GM23338 (cell line): ENCODE results near the gene TENM4. TPM values are rescaled to one million over a fixed set of nuclear protein-coding genes. Genes with fewer than 3 reads are reported as not detected.

ENCODE experiments used
- ATAC-seq: fragments of 200-7000 bp; cut with Tn5 transposase; 3 replicates; pipeline ENCODE4 v1.9.1; 2020
- DNase-seq: peaks from one replicate; pipeline ENCODE4 v3.0.0-alpha.2; 2015; ENCODE audit warnings: low spot score
- H2AFZ ChIP-seq: fragments of 200-600 bp; sonication (generic); 2 replicates; pipeline ENCODE4 v1.8.0; 2016; ENCODE audit warnings: antibody characterized with exemption, mild to moderate bottlenecking, moderate library complexity
- H3F3A ChIP-seq: fragments of 200-600 bp; sonication (generic); replicated peaks from 2 replicates; pipeline ENCODE4 v1.8.0; 2017; ENCODE audit warnings: antibody characterized with exemption, mixed run types, low read depth
- H3K27ac ChIP-seq: fragments of 200-600 bp; sonication (generic); 2 replicates; pipeline ENCODE4 v1.6.1; 2016; ENCODE audit warnings: low read depth
- H3K27me3 ChIP-seq: fragments of 200-600 bp; sonication (generic); 2 replicates; pipeline ENCODE4 v1.8.0; 2016; ENCODE audit warnings: mild to moderate bottlenecking, mixed run types, moderate library complexity; ENCODE audit not compliant: insufficient read depth
- H3K36me3 ChIP-seq: fragments of 200-600 bp; sonication (generic); 2 replicates; pipeline ENCODE4 v1.8.0; 2016; ENCODE audit warnings: mild to moderate bottlenecking; ENCODE audit not compliant: insufficient read depth
- H3K4me1 ChIP-seq: fragments of 200-600 bp; sonication (generic); 2 replicates; pipeline ENCODE4 v1.8.0; 2016; ENCODE audit warnings: mild to moderate bottlenecking, moderate library complexity; ENCODE audit not compliant: insufficient read depth
- H3K4me2 ChIP-seq: fragments of 200-600 bp; sonication (generic); 2 replicates; pipeline ENCODE4 v1.7.1; 2017; ENCODE audit warnings: mixed run types
- H3K4me3 ChIP-seq: fragments of 200-600 bp; sonication (generic); 2 replicates; pipeline ENCODE4 v1.6.1; 2016; ENCODE audit warnings: mixed run types
- H3K79me2 ChIP-seq: fragments of 200-600 bp; sonication (generic); replicated peaks from 2 replicates; pipeline ENCODE4 v1.8.0; 2017; ENCODE audit warnings: mild to moderate bottlenecking; ENCODE audit not compliant: insufficient read depth
- H3K9me2 ChIP-seq: fragments of 200-600 bp; sonication (generic); 2 replicates; pipeline ENCODE4 v1.8.0; 2017; ENCODE audit not compliant: insufficient read depth
- H4K20me1 ChIP-seq: fragments of 200-600 bp; sonication (generic); replicated peaks from 2 replicates; pipeline ENCODE4 v1.8.0; 2017; ENCODE audit warnings: mild to moderate bottlenecking; ENCODE audit not compliant: insufficient read depth
- H3K27ac Mint-ChIP-seq: 2 replicates; pipeline ENCODE4 v1.8.0; 2020; ENCODE audit warnings: inconsistent platforms, mild to moderate bottlenecking, moderate library complexity, mixed read lengths
- H3K27me3 Mint-ChIP-seq: 3 replicates; pipeline ENCODE4 v1.8.0; 2022; ENCODE audit warnings: low read depth, mild to moderate bottlenecking, moderate library complexity, mixed read lengths, inconsistent platforms; ENCODE audit not compliant: insufficient read depth, poor library complexity
- H3K36me3 Mint-ChIP-seq: 3 replicates; pipeline ENCODE4 v1.8.0; 2021; ENCODE audit warnings: low read depth, mild to moderate bottlenecking, inconsistent platforms, moderate library complexity, mixed read lengths
- H3K4me1 Mint-ChIP-seq: 3 replicates; pipeline ENCODE4 v1.8.0; 2020; ENCODE audit warnings: mild to moderate bottlenecking, inconsistent platforms, mixed read lengths
- H3K4me3 Mint-ChIP-seq: 3 replicates; pipeline ENCODE4 v1.8.0; 2021; ENCODE audit warnings: moderate library complexity, mild to moderate bottlenecking, inconsistent platforms, mixed read lengths
- H3K9me3 Mint-ChIP-seq: 3 replicates; pipeline ENCODE4 v1.8.0; 2020; ENCODE audit warnings: moderate library complexity, mild to moderate bottlenecking, inconsistent platforms, mixed read lengths
- CREB1 ChIP-seq: fragments of 250-450 bp; sonication (Bioruptor Pico); IDR thresholded peaks from 2 replicates; pipeline ENCODE4 v1.5.0; 2020; ENCODE audit warnings: low read depth, mild to moderate bottlenecking, moderate library complexity
- EZH2 ChIP-seq: fragments of 200-600 bp; sonication (generic); IDR thresholded peaks from one replicate; pipeline ENCODE4 v1.8.0; 2017; ENCODE audit warnings: antibody characterized with exemption, mild to moderate bottlenecking, low read depth; ENCODE audit not compliant: unreplicated experiment
- EZH2phosphoT487 ChIP-seq: fragments of 200-600 bp; sonication (generic); IDR thresholded peaks from one replicate; pipeline ENCODE4 v1.8.1; 2018; ENCODE audit warnings: antibody characterized with exemption; ENCODE audit not compliant: unreplicated experiment
- JUNB ChIP-seq: IDR thresholded peaks from one replicate; pipeline ENCODE4 v1.6.1; 2016; ENCODE audit warnings: antibody characterized with exemption; ENCODE audit not compliant: unreplicated experiment
- NANOG ChIP-seq: IDR thresholded peaks from 2 replicates; pipeline ENCODE4 v1.6.1; 2016; ENCODE audit warnings: antibody characterized with exemption, borderline replicate concordance
- POLR2AphosphoS5 ChIP-seq: IDR thresholded peaks from 2 replicates; pipeline ENCODE4 v1.6.1; 2016; ENCODE audit warnings: antibody characterized with exemption, low read depth
- STAT1 ChIP-seq: IDR thresholded peaks from one replicate; pipeline ENCODE4 v1.6.1; 2016; ENCODE audit warnings: antibody characterized with exemption; ENCODE audit not compliant: unreplicated experiment
- ZNF114 ChIP-seq: fragments of 250-450 bp; sonication (Bioruptor Pico); IDR thresholded peaks from 2 replicates; pipeline ENCODE4 v1.5.0; 2020; ENCODE audit warnings: mild to moderate bottlenecking, moderate library complexity
- polyA plus RNA-seq: library from polyadenylated mRNA; unstranded; fragments of >200 nt; fragmentation: Nextera tagmentation; extraction: Ambion mirVana; gene quantifications from 2 replicates; pipeline ENCODE4 v1.2.1, GENCODE V29; 2016
- total RNA-seq: library from RNA; depleted of rRNA; stranded (reverse); fragments of >200 nt; shearing (Covaris generic); gene quantifications from 2 replicates; pipeline ENCODE4 v1.2.3, GENCODE V29; 2014
- TF ChIP-seq, protein P1 (sequence below), 2 experiments: fragments of 200-600 bp in 1 of 2; sonication (generic) in 1 of 2; conservative IDR thresholded peaks; 2 replicates each; pipeline versions ENCODE4 v1.5.1 to v1.6.1; 2016 to 2017; ENCODE audit warnings: antibody characterized with exemption in 2 of 2, low read depth in 2 of 2, mild to moderate bottlenecking in 2 of 2, moderate library complexity in 1 of 2
- TF ChIP-seq, protein P2 (sequence below): IDR thresholded peaks from 2 replicates; pipeline ENCODE4 v1.6.1; 2016; ENCODE audit warnings: antibody characterized with exemption
- TF ChIP-seq, protein P3 (sequence below): IDR thresholded peaks from one replicate; pipeline ENCODE4 v1.6.1; 2018; ENCODE audit warnings: antibody characterized with exemption; ENCODE audit not compliant: unreplicated experiment

The TENM4 gene
- total and polyA plus RNA-seq, 2 experiments from 2014 or later: 7.3 TPM

DNA sequence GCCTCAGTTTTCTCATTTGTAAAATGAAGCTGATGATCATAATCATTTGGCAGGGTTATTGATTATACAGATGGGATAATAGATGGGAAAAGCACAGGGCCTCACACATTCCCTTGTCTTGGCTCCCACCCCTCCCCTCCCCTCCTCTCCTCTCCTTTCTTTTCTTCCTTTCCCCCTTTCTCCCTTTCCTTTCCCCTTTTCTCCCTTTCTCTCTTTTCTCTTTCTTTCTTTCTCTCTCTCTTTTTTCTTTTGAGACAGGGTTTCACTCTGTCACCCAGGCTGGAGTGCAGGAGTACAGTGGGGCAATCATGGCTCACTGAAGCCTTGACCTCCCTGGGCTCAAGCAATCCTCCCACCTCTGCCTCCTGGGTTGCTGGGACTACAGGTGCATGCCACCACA lies 705.1 kb downstream of the TENM4 start (continued):
- TF ChIP-seq, protein P1, sequence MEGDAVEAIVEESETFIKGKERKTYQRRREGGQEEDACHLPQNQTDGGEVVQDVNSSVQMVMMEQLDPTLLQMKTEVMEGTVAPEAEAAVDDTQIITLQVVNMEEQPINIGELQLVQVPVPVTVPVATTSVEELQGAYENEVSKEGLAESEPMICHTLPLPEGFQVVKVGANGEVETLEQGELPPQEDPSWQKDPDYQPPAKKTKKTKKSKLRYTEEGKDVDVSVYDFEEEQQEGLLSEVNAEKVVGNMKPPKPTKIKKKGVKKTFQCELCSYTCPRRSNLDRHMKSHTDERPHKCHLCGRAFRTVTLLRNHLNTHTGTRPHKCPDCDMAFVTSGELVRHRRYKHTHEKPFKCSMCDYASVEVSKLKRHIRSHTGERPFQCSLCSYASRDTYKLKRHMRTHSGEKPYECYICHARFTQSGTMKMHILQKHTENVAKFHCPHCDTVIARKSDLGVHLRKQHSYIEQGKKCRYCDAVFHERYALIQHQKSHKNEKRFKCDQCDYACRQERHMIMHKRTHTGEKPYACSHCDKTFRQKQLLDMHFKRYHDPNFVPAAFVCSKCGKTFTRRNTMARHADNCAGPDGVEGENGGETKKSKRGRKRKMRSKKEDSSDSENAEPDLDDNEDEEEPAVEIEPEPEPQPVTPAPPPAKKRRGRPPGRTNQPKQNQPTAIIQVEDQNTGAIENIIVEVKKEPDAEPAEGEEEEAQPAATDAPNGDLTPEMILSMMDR (conservative IDR thresholded peaks at IDR 0.05; ENCODE audit: low read depth in 2 of 2): no peak
- TF ChIP-seq, protein P2, sequence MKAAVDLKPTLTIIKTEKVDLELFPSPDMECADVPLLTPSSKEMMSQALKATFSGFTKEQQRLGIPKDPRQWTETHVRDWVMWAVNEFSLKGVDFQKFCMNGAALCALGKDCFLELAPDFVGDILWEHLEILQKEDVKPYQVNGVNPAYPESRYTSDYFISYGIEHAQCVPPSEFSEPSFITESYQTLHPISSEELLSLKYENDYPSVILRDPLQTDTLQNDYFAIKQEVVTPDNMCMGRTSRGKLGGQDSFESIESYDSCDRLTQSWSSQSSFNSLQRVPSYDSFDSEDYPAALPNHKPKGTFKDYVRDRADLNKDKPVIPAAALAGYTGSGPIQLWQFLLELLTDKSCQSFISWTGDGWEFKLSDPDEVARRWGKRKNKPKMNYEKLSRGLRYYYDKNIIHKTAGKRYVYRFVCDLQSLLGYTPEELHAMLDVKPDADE: no peak
- TF ChIP-seq EZH2: no peak
- TF ChIP-seq CREB1 (CRISPR knock-in tag): no peak
- TF ChIP-seq, protein P3, sequence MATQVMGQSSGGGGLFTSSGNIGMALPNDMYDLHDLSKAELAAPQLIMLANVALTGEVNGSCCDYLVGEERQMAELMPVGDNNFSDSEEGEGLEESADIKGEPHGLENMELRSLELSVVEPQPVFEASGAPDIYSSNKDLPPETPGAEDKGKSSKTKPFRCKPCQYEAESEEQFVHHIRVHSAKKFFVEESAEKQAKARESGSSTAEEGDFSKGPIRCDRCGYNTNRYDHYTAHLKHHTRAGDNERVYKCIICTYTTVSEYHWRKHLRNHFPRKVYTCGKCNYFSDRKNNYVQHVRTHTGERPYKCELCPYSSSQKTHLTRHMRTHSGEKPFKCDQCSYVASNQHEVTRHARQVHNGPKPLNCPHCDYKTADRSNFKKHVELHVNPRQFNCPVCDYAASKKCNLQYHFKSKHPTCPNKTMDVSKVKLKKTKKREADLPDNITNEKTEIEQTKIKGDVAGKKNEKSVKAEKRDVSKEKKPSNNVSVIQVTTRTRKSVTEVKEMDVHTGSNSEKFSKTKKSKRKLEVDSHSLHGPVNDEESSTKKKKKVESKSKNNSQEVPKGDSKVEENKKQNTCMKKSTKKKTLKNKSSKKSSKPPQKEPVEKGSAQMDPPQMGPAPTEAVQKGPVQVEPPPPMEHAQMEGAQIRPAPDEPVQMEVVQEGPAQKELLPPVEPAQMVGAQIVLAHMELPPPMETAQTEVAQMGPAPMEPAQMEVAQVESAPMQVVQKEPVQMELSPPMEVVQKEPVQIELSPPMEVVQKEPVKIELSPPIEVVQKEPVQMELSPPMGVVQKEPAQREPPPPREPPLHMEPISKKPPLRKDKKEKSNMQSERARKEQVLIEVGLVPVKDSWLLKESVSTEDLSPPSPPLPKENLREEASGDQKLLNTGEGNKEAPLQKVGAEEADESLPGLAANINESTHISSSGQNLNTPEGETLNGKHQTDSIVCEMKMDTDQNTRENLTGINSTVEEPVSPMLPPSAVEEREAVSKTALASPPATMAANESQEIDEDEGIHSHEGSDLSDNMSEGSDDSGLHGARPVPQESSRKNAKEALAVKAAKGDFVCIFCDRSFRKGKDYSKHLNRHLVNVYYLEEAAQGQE: no peak
- TF ChIP-seq STAT1: no peak
- no peak for TF ChIP-seq ZNF114
- no peak for TF ChIP-seq POLR2AphosphoS5

DNA sequence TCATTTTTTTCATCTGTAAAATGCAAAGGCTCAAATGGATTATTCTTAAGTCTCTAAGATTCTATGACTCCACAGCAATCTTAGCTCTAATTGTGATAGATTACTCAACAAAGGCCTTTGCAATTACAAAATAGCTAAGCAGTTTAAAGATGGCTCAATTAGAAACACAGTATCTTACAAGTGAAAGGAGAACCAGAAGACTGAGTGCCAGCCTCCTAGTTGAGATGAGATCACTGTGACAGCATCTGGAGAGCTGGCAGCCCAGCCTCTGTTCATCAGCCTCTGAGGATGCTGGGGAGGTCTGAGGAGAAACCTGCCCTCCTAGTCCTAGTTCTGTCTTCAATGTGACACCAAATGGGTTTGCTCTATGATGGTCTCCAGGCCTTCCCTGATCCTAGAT lies 707.8 kb downstream of the TENM4 start:
- ATAC-seq: no peak
- H3K4me3 Mint-ChIP-seq: no peak overlapping the region
- H3K36me3 ChIP-seq: no peaks in the 10 kb centered on the region
- no peaks in the 10 kb centered on the region for H3K9me2 ChIP-seq
- H3K4me3 ChIP-seq: no peak overlapping the region
- H4K20me1 ChIP-seq: no peaks in the 10 kb centered on the region
- DNase-seq: no peak
- peaks cover 6% of the 10 kb centered on the region for H3K27me3 Mint-ChIP-seq
- H3K27ac Mint-ChIP-seq: no peak overlapping the region
- H3K79me2 ChIP-seq: no peaks in the 10 kb centered on the region
- H3K4me1 ChIP-seq: no peaks in the 10 kb centered on the region
- H3K4me1 Mint-ChIP-seq: peaks cover 2% of the 10 kb centered on the region; the same call in 2 of the 3 replicates
- H3K36me3 Mint-ChIP-seq: no peaks in the 10 kb centered on the region
- no peak overlapping the region for H3K4me2 ChIP-seq
- no peaks in the 10 kb centered on the region for H3F3A ChIP-seq
- no peak overlapping the region for H3K27ac ChIP-seq
- H3K9me3 Mint-ChIP-seq: no peaks in the 10 kb centered on the region
- no peaks in the 10 kb centered on the region for H3K27me3 ChIP-seq
- H2AFZ ChIP-seq: no peak overlapping the region
- TF ChIP-seq JUNB (no peak), POLR2AphosphoS5 (no peak), NANOG (no peak), EZH2 (no peak), EZH2phosphoT487 (no peak), ZNF114 (no peak), CREB1 (CRISPR knock-in tag) (no peak)
- TF ChIP-seq, protein P2: no peak
- TF ChIP-seq, protein P3: no peak
